OCI-M2 (cell line): Measurements from ENCODE around the gene LRRC26.
A peak's percentile ranks its signal among the peaks of the same experiment; 100 is the strongest.

Experiments
- DNase-seq: peaks from one replicate; lab custom pipeline; 2025; ENCODE audit not compliant: unreplicated experiment; lab: John Stamatoyannopoulos, UW

LRRC26 gene

DNA sequence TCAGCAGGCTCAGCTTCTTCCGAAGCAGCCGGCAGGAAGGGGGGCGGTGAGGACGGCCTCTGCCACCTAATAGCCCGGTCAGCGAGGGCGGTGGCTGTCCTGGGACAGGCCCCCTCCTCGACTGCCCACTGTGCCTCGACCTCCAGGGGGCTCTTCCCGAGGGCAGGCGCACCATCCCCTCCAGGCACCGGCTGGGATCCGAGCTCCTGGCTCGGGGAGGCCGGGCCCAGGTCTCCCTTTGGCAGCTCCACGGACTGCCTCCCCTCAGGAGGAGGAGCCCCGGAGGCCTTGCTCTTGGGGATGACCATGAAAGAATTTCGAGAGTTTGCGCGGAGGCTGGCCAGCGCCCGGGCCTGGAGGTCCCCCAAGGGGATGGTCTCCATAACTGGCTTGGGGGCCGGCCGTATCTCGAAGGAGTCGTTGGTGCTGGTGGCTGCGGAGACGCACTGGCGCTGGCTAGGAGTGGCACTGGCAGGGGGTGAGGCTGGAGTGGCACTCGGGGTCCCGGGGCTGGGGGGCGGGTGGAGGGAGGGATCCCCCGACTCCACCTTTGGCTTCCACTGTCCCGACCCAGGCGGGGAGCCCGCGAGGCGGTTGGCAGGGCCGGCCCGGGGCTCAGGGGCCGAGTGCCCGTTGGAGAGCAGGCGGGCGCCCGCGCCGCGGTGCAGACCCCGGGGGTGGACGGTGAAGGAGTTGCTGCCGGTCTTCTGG lies 29.7 kb upstream of the LRRC26 start:
- no peak for DNase-seq

DNA sequence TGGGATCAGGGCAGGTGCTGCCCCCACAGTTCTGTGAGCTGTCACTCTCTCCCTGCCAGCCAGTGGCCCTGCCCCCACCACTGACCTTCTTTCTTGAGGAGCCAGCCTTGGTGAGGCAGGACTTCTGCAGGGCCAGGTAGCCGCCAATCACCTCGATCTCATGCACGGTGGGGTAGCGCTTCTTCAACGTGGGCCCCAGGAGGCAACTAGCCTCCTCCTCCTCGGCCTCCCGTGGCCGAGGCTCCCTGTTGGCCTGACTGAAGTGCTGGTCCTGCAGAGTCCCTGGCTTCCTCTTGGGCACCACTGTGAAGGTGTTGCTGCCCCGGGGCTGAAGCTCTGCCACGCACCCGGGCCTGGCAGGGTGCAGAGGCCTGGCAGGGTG lies 29.0 kb upstream of the LRRC26 start:
- no peak for DNase-seq

DNA sequence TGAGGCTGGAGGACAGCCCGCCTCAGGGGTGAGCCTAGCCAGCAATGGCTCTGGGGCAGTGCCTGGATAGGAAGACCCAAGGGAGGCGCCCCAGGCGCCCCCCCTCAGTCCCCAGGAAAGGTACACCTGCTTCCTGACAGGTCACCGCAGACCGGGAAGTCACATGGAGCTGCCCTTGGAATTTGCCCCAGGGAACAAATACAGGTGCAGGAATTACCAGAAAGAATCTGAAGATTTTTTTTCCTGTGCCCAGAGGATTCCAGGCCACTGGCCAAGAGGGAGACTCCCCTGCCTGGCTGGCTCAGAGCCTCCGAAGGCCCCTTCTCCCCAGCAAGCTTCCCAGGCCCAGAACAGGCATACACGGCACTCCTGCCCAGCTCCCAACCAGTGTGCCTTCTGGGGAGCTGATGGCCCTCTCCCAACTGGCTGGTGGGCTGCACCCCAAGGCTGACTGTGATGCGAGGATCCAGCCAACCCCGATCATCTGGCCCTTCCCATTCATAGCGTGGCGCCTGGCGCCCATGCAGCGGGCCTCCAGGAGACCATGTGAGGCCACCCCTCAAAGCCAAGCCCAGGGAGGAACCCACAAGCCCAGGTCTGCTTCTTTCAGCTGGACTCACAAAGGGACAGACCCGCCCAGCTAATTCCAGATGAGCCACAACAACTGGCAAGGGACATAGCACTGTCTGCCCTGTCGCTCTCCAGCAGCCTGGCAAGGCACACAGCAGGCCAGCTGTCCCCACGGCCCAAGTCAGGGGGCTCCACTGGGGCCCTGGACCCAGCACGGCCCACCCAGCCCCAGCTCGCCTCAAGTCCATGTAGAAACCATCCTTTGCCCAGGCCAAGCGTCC lies 28.4 kb upstream of the LRRC26 start:
- no peak for DNase-seq

DNA sequence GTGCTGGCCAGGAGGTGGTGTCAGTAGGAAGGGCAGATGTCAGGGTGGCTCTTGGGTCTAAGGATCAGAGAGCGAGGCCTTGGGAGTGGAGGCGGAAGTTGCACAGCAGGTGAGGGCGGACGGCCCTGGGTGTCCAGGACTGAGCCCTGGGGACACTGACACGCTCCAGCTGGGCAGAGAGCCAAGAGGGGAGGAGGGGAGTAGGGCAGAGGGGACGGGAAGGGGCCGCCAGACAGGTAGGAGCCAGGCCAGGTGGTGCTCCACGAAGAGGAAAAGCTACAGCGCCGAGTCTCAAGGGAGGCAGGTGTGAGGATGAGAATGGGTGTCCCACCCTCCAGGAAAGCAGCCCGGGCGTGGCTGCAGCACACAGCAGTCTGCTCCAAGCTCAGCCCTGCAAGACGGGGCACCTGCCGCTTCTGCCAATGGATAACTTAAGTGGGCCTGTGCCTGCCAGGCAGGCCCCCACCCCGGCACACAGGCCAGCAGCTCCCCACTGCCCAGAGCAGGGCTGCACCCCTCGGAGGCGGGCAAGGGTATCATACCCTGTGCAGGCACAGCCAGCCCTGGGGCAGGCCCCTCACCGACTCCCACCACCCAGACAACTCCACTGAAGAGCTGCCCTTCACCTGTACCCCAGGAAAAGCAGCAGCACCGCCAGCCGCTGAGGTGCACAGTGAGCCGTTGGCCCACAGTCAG lies 25.8 kb upstream of the LRRC26 start:
- no peak for DNase-seq

DNA sequence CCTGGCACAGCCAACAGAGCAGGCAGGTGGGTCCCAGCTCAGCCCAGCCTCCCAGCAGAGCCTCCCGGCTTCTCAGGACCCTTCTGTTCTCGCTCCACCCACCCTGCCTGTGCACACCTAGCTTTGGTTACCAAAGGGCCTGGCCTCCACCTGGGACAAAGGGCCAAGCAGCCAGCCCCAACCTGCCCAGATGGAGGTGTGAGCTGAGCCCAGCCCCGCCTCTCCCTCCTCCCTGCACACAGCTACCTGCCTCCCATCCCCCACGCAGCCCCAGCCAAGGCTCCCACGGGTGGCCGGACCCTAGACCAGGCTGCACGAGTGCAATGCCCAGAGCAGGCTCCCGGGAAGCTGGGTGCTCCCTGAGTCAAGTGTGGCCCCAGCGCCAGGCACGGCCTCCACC lies 25.1 kb upstream of the LRRC26 start:
- no peak for DNase-seq

DNA sequence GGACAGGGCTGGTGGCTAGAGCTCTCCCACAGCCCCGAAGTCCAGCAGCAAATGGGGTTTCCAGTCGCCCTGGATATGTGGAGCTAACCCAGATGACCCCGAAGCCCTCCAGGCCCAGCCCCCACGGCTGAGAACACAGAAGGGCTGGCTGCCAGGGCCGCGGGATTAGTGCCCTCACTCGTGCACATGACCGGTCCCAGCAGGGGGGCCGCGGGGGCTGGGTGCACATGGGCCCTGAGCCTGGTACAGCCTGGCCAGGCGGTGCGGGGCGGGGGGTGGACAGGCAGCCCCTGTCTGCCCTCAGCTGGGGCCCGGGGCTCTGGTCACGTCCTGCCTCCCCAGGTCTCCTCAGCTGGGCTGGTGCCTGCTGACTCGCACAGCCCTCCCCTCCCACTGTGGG lies 24.5 kb upstream of the LRRC26 start:
- no peak for DNase-seq

DNA sequence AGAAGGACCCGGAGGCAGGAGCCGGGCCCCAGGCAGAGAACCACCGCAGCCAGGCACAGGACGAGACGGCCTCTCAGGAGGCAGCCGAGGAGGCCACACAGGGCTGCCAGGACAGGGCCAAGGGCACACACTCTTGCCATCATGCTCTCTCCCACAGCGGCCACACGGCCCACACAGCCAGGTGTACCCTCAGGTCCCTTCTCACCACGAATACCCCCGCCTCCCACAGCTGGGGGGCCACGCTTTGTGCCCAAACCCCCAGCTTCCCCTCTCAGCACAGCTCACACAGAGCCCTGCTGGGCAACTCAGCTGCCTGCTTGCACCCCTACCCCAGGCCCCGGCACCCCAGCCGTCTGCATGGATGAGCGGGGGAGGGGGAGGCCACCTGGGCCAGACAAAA lies 23.9 kb upstream of the LRRC26 start:
- no peak for DNase-seq

DNA sequence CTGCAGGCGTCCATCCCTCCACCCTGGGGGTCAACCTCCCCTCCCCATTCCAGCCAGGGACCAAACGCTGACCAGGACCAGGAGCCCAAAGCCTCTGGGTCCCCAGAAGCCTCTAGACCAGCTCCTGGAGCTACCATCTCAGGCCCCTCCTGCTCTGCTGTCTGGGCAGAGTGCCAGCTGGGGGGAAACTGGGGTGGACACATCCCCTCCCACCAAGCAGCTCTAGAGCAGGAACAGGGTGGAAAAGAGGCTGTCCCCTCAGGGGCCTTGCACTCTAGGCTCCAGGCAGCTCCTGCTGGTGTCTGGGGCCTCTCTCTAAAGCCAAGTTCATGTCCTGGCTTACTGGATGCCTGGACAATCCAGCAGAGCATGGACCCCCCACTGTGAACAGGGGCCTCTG lies 23.0 kb upstream of the LRRC26 start:
- no peak for DNase-seq

DNA sequence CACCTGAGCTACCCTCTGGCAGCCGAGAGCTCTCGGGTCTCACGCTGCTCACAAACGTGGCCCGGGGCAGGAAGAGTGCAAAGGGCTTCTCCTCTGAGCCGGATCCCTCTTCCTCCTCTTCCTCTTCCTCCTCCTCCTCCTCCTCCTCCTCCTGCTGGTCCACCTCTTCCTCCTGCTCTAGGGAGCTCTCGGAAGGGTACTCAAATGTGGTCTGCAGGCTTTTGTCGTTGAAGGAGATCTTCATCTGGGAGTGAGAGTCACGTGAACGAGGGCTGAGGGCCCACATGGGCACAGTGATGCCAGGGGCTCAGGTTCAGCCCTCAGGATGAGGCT lies 22.6 kb upstream of the LRRC26 start:
- no peak for DNase-seq

DNA sequence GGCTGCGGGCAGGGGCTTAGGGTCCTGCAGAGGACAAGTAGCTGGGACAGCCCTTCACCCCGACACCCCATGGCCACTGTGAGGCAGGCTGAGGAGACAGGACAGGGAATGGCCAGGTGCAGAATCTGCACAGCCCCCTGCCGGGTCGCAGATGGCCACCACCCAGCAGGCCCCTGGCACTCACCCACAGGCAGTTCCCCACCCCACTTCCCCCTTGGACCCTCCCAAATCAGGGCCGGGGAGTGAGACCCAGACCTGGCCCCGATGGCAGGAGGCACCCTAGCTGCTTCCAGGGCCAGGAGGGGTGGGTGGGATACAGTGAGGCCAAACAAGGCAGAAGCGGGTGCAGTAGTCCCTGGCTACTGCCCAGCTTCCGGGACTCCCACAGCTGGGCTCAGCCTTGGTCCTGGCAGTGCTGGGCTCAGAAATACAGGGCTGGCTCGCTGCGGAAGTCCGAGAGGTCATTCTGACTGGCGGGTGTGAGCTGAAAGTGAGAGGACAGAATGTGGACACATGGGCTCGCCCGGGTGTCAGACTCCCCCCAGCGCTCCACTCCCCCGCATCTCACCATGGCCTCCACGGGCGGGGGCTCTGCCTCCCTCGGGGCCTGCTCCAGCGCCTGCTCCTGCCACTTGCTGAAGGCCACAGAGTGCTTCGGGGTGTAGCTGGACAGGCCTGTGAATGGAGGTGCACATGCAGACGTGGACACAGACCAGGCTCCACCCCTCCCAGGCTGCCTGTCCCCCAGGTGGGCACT lies 22.0 kb upstream of the LRRC26 start:
- no peak for DNase-seq

DNA sequence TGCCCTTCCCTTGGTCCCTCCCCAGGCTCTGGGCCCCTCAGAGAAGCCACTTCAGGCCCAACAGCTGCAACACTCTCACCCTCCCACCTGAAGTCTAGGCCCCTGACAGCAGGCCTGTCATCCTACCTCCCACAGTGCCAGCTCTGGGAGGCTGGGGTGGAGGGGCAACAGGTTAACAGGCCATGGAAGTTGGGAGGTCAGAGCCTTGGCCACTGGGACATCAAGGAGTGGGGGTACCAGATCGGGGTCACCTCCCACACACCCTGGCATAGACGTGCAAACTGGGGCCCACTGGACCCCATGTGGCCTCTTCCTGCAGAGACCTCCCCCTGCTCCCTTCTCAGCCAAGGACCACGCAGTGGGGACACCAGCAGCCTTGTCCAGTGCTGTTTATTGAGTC lies 21.4 kb upstream of the LRRC26 start:
- no peak for DNase-seq

DNA sequence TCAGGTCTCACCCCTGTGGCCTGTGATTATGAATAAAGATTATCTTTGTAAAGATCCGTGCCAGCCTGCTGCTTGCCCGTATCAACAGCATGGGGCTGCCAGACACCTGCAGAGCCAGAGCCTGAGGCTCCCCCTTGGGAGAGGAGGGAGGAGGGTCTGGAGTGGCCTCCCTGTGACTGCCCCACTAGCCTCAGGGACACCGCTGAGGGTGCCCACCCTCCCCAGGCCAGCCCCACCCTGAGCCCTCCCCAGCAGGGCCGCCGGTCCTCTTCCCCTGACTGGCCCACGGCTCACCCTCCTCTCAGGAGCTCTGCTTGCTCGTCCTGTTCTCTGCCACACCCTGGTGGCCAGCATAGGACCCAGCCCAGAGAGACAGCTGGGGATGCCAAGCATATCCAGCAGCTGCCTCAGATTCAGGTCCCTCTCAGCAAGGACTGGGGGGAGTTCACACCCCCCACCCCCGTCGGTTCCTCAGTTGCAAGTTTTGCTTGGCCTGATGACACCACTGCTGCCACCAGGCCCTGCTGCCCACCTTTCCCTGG lies 20.5 kb upstream of the LRRC26 start:
- DNase-seq = no peak

DNA sequence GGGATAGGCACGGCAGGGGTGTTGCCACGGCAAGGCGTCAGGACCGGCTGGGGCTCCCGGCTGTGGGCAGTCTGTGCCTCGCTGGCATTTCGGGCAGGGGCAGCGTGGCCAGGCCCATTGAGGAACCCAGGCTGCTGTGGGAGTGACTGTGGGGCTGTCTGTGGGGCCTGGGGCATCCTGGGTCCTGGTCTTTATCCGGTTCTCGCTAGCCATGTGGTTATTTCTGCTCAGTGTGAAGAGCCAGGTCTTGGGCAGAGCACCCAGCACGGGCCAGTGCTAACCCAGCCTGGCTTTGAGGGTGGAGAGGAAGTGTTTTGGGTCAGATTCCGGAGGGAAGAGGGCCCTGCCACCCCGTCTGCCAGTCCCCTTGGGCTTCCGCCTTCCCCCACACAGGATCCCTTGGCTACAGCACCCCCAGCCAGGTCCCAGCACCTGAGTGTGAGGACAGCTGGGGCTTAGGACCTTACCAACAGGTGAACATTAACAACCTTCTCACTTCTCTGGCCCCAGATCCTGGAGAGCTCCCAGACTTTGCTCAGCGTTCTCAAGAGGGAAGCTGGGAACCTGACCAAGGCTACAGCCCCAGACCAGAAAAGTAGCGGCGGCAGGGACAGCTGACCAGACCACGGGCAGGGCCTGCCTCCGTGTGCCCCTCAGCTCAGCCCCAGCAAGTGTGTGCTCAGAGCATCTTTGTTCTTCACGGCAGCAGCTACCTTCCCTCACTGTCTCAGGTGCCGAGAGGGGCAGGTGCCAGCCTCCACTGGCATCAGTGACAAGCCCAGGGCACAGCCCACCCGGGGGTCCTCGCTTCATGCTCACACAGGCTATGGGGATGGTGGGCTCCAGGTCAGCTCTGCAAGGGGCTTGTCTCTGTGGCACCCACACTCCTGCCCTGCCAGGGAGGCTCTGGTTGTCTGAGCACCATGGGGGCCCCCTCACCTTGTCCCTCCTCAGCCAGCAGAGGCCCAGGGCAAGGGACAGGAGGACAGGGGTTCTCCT lies 19.7 kb upstream of the LRRC26 start:
- no peak for DNase-seq

DNA sequence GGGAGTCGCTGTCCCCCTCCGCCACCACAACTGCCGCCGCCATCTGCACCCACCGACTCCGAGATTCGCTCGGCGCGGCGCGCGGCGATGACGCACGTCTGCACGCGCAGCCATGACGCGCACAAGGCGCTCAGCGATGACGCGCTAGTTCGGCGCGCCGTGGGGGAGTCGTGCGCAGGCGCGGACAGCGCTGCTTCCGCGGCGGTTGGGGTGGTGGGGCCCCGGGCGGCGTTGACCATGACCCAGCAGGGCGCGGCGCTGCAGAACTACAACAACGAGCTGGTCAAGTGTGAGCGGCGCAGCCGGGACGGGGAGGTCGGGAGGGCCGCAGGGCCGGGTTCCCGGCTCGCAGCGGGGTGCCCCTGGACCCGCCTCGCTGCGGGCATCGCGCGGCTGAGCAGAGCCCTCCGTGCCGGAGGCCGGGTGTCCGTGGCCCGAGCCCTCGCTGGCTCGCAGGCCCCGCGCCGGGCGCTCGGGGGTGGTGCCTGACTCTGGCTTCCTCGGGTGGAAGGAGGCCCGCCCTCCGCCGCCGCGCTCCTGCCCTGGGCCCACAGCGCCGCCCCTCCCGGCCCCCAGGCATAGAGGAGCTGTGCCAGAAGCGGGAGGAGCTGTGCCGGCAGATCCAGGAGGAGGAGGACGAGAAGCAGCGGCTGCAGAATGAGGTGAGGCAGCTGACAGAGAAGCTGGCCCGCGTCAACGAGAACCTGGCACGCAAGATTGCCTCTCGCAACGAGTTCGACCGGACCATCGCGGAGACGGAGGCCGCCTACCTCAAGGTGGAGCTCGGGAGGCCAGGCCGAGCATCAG lies 18.8 kb upstream of the LRRC26 start, which contains the start of the genes ANAPC2 and SSNA1:
Gene ANAPC2 (minus strand): TSS at position 71 of the 807 bp plus-strand sequence. CDS start 28 bp downstream, at position 43.
Gene SSNA1 (plus strand): TSS at position 187 of the 807 bp plus-strand sequence. CDS start 51 bp downstream, at position 238.
- DNase-seq = peak; percentile 39

DNA sequence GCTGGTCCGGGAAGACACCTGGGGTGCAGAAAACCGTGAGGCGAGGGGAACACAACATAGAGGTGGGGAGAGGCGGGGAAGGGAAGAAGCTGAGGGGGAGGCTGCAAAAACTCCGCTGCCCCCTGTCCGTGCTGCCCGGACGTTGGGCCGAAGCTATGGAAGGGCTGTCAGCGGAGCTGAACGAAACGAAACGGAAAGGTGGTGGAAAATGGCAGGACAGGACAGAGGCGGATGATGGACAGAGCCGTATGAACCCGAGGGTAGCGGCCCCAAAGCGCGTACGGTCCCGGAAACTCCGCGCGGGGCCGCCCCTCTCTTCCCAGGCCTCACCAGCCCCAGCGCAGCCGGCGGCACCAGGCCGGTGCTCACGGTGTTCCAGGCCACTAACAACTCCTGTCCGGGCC lies 18.2 kb upstream of the LRRC26 start:
- no peak for DNase-seq

DNA sequence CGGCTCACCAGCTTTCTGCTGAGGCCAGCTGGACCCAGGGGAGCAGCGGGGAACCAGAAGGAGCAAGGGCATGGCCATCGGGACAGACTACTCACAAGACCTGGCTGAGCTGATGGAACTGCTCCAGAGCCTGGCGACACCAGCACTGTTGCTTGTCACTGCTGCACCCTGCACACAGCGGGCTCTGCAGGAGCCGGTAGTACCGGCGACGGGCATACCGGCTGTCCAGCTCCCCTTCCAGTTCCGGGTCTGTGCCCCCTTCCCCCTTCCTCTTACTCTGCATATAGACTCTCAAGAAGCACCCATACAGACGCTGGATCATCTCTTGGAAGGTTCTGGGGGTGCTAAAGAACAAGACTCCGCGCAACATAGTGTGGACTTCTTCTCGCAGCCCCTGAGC lies 17.5 kb upstream of the LRRC26 start:
- no peak for DNase-seq

DNA sequence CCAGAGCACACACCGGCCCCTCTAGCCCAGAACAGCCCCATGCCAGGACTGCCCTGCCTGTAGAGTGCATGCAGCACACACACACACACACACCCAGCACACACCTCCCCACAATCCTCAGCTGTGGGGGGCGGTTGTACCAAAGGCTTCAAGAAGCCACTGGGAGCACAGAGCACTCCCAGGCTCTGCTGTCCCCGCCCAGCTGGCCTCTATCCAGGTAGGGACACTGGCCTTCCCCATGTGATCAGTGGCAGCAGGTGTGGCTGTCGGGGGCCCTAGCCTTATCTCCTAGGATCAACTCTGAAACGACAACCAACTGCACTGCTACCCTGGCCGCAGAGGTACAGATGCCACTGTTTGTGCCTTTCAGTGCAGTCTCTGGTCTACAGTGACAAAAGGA lies 16.5 kb upstream of the LRRC26 start:
- DNase-seq = no peak

DNA sequence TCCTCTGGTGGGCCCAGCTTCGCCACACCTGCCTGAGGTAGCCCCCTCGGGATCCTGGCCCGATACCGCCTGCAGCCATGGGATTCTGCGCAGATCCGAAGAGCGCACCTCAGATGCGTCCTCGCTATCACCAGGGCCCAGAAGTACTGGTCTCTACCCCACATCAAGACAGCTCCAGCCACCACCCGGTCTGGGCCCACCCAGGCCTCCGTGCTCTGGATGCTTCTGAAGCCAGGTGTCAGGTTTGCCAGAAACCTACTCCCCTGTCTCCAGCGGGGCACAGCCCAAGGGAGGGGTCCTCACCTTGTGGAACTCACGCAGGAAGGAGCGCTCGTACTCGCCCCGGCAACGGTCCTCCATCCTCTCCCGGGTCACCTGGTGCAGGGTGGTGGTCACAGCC lies 16.1 kb upstream of the LRRC26 start:
- DNase-seq = no peak
